ENCODE measurements around the gene KIF2A.

- TF ChIP-seq CTCF (IDR thresholded peaks at IDR 0.05; ENCODE audit: low read length) (no peak), EZH2 (optimal IDR thresholded peaks at IDR 0.05; ENCODE audit: low read depth, low read length) (no peak), EZH2phosphoT487 (IDR thresholded peaks at IDR 0.05; ENCODE audit: low read length) (no peak)
Measured at GRCh38 chr5:62296998-62297397, 9.0 kb upstream of the KIF2A start.

All from MM.1S (cell line).